MG63 (cell line): ENCODE measurements around the gene EXOSC2. TPM values are rescaled to one million over a fixed set of nuclear protein-coding genes. Genes with fewer than 3 reads are reported as not detected.

Experiments used
- DNase-seq: peaks from one replicate; pipeline ENCODE4 v3.0.0-alpha.2; 2020
- H3K27me3 ChIP-seq: fragments of 250-450 bp; sonication (Bioruptor Pico); 2 replicates; pipeline ENCODE4 v1.5.1; 2020; ENCODE audit warnings: mild to moderate bottlenecking, moderate library complexity
- H3K36me3 ChIP-seq: fragments of 250-450 bp; sonication (Bioruptor Pico); 2 replicates; pipeline ENCODE4 v1.5.1; 2020; ENCODE audit warnings: mild to moderate bottlenecking, moderate library complexity
- H3K4me3 ChIP-seq: fragments of 250-450 bp; sonication (Bioruptor Pico); 2 replicates; pipeline ENCODE4 v1.5.1; 2020; ENCODE audit warnings: mild to moderate bottlenecking, moderate library complexity
- H3K9me3 ChIP-seq: fragments of 250-450 bp; sonication (Bioruptor Pico); 2 replicates; pipeline ENCODE4 v1.5.1; 2020; ENCODE audit warnings: mild to moderate bottlenecking, moderate library complexity
- total RNA-seq: library from RNA; depleted of rRNA; stranded (reverse); fragments of >200 nt; shearing (Covaris generic); gene quantifications from 2 replicates; pipeline ENCODE4 v1.2.3, GENCODE V29; 2014; ENCODE audit warnings: low replicate concordance; rRNA removed

Gene EXOSC2
- total RNA-seq, 1 experiment from 2014 or later = 31.4 TPM

GRCh38 chr9:130740218-130741023 lies 46.8 kb downstream of the EXOSC2 start:
- Histone ChIP-seq H3K4me3 (no peak overlapping the region), H3K9me3 (peaks cover 3% of the 10 kb centered on the region; the same call in 1 of the 2 replicates), H3K27me3 (no peaks in the 10 kb centered on the region), H3K36me3 (peaks cover 2% of the 10 kb centered on the region; the same call in 1 of the 2 replicates)
- DNase-seq = no peak

- DNase-seq = no peak
- Histone ChIP-seq H3K36me3 (peaks cover 2% of the 10 kb centered on the region; the same call in 1 of the 2 replicates), H3K9me3 (peaks cover 3% of the 10 kb centered on the region; the same call in 1 of the 2 replicates), H3K27me3 (no peaks in the 10 kb centered on the region), H3K4me3 (no peak overlapping the region)
These were observed 47.4 kb downstream of the EXOSC2 start for GRCh38 chr9:130741024-130741305.

- Histone ChIP-seq H3K4me3 (no peak overlapping the region), H3K9me3 (peaks cover 3% of the 10 kb centered on the region; the same call in 1 of the 2 replicates), H3K36me3 (peaks cover 2% of the 10 kb centered on the region; the same call in 1 of the 2 replicates), H3K27me3 (no peaks in the 10 kb centered on the region)
- DNase-seq = peak; percentile 48
These were observed 48.4 kb downstream of the EXOSC2 start for GRCh38 chr9:130741831-130742449.

GRCh38 chr9:130743656-130744055 lies 50.1 kb downstream of the EXOSC2 start:
- Histone ChIP-seq H3K4me3 (no peak overlapping the region), H3K36me3 (peaks cover 2% of the 10 kb centered on the region; the same call in 1 of the 2 replicates), H3K9me3 (peaks cover 3% of the 10 kb centered on the region; the same call in 1 of the 2 replicates), H3K27me3 (no peaks in the 10 kb centered on the region)
- no peak for DNase-seq

- Histone ChIP-seq H3K36me3 (peaks cover 2% of the 10 kb centered on the region; the same call in 1 of the 2 replicates), H3K4me3 (no peak overlapping the region), H3K27me3 (no peaks in the 10 kb centered on the region), H3K9me3 (peaks cover 3% of the 10 kb centered on the region; the same call in 1 of the 2 replicates)
- DNase-seq = no peak
These were observed 51.7 kb downstream of the EXOSC2 start for GRCh38 chr9:130745210-130745800.

GRCh38 chr9:130745829-130746228 lies 52.2 kb downstream of the EXOSC2 start:
- Histone ChIP-seq H3K4me3 (no peak overlapping the region), H3K9me3 (peaks cover 3% of the 10 kb centered on the region; the same call in 1 of the 2 replicates)

GRCh38 chr9:130746434-130747212 lies 53.0 kb downstream of the EXOSC2 start:
- DNase-seq = no peak
- Histone ChIP-seq H3K9me3 (peaks cover 3% of the 10 kb centered on the region; the same call in 1 of the 2 replicates), H3K27me3 (no peaks in the 10 kb centered on the region), H3K36me3 (peaks cover 1% of the 10 kb centered on the region; the same call in 1 of the 2 replicates), H3K4me3 (no peak overlapping the region)

More at GRCh38 chr9:130745829-130746228, 52.2 kb downstream of the EXOSC2 start:
- Histone ChIP-seq H3K27me3 (no peaks in the 10 kb centered on the region), H3K36me3 (peaks cover 2% of the 10 kb centered on the region; the same call in 1 of the 2 replicates)
- DNase-seq = no peak

GRCh38 chr9:130751631-130752355 lies 58.2 kb downstream of the EXOSC2 start:
- H3K36me3 ChIP-seq = no peaks in the 10 kb centered on the region
- H3K27me3 ChIP-seq = no peaks in the 10 kb centered on the region
- no peak for DNase-seq
- H3K4me3 ChIP-seq = no peak overlapping the region
- no peaks in the 10 kb centered on the region for H3K9me3 ChIP-seq

Other genes with a start within 250 kb of the EXOSC2 start
- 536 and 752 TPM in 2 replicates for gene ASS1, start 248.8 kb upstream of the EXOSC2 start, total RNA-seq
- 30.3 and 35.8 TPM in 2 replicates for gene FUBP3, start 114.2 kb upstream of the EXOSC2 start, total RNA-seq
- not detected in 2 replicates for gene PRDM12, start 29.2 kb upstream of the EXOSC2 start, total RNA-seq
- 24.2 and 24.7 TPM in 2 replicates for gene ABL1, start 141.5 kb downstream of the EXOSC2 start, total RNA-seq
- not detected in 2 replicates for gene QRFP, start 203.0 kb downstream of the EXOSC2 start, total RNA-seq
- not detected in 2 replicates for gene FIBCD1, start 245.5 kb downstream of the EXOSC2 start, total RNA-seq